GM12878 (cell line): ENCODE results near the gene WNT5B. TPM values are rescaled to one million over a fixed set of nuclear protein-coding genes. Genes with fewer than 3 reads are reported as not detected.

Source experiments
- BCL11A ChIP-seq: IDR thresholded peaks from 2 replicates; pipeline ENCODE4 v1.6.1; 2011; ENCODE audit warnings: low read depth, low read length
- CEBPB ChIP-seq, 2 experiments: fragments of 150-350 bp in 1 of 2; IDR thresholded peaks; 2 replicates each; pipeline ENCODE4 v1.6.1; 2012 to 2014; ENCODE audit warnings: low read depth in 2 of 2, low read length in 2 of 2, borderline replicate concordance in 1 of 2, inconsistent platforms in 1 of 2
- GATAD2B ChIP-seq: fragments of 450-650 bp; conservative IDR thresholded peaks from 2 replicates; pipeline ENCODE4 v1.6.1; 2017; ENCODE audit warnings: low read depth, mild to moderate bottlenecking, moderate library complexity
- RFX5 ChIP-seq: IDR thresholded peaks from 2 replicates; pipeline ENCODE4 v1.6.1; 2011; ENCODE audit warnings: low read depth, low read length, improper control_type of control experiment
- TAF1 ChIP-seq: IDR thresholded peaks from 2 replicates; pipeline ENCODE4 v1.6.1; 2011; ENCODE audit warnings: mild to moderate bottlenecking, low read depth, low read length, borderline replicate concordance
- TBL1XR1 ChIP-seq: IDR thresholded peaks from 2 replicates; pipeline ENCODE4 v1.6.1; 2012; ENCODE audit warnings: low read depth, low read length, improper control_type of control experiment
- TCF3 ChIP-seq: IDR thresholded peaks from 2 replicates; pipeline ENCODE4 v1.6.1; 2012; ENCODE audit warnings: low read depth, mild to moderate bottlenecking, low read length, borderline replicate concordance; ENCODE audit not compliant: insufficient read depth
- ZBED1 ChIP-seq: IDR thresholded peaks from 2 replicates; pipeline ENCODE4 v1.6.1; 2016; ENCODE audit warnings: borderline replicate concordance
- ZNF207 ChIP-seq: fragments of 450-650 bp; IDR thresholded peaks from 2 replicates; pipeline ENCODE4 v1.6.1; 2014; ENCODE audit warnings: antibody characterized with exemption, mild to moderate bottlenecking, borderline replicate concordance
- ZNF24 ChIP-seq: fragments of 450-650 bp; IDR thresholded peaks from 2 replicates; pipeline ENCODE4 v1.6.1; 2017; ENCODE audit warnings: antibody characterized with exemption, mild to moderate bottlenecking
- polyA plus RNA-seq, 11 experiments: library from polyadenylated mRNA; depleted of rRNA in 4 of 11; unstranded in 6 of 11; stranded (reverse) in 5 of 11; fragments of >200 nt; fragmentation: Nextera tagmentation in 4 of 11; fragmentation: Illumina TruSeq in 1 of 11; extraction: Ambion mirVana in 4 of 11; extraction: Trizol in 1 of 11; gene quantifications; 1 replicate in 1 of 11; 2 replicates in 10 of 11; pipeline versions ENCODE4 v1.2.1 to v1.2.3, GENCODE V29; 2011 to 2016; ENCODE audit warnings: inconsistent platforms in 2 of 11, missing spikeins in 2 of 11, low read depth in 1 of 11
- total RNA-seq, 4 experiments: library from RNA; depleted of rRNA in 3 of 4; stranded (reverse); fragments of >200 nt in 3 of 4; fragmentation: Illumina TruSeq in 1 of 4; extraction: Trizol in 1 of 4; gene quantifications; 2 replicates each; pipeline versions ENCODE4 v1.2.1 to v1.2.3, GENCODE V29; 2013 to 2021
- TF ChIP-seq, protein P1 (sequence below): fragments of 450-650 bp; IDR thresholded peaks from 2 replicates; pipeline ENCODE4 v1.6.1; 2017; ENCODE audit warnings: low read depth, mild to moderate bottlenecking, moderate library complexity
- TF ChIP-seq, protein P2 (sequence below): IDR thresholded peaks from 2 replicates; pipeline ENCODE4 v1.6.1; 2012; ENCODE audit warnings: mild to moderate bottlenecking, low read depth, low read length
- TF ChIP-seq, protein P3 (sequence below): IDR thresholded peaks from 2 replicates; pipeline ENCODE4 v1.6.1; 2011; ENCODE audit warnings: low read depth, low read length, improper control_type of control experiment, borderline replicate concordance
- TF ChIP-seq, protein P4 (sequence below): IDR thresholded peaks from 2 replicates; pipeline ENCODE4 v1.6.1; 2012; ENCODE audit warnings: low read depth, low read length, improper control_type of control experiment
- TF ChIP-seq, protein P5 (sequence below): fragments of 450-650 bp; IDR thresholded peaks from 2 replicates; pipeline ENCODE4 v1.6.1; 2017; ENCODE audit warnings: mild to moderate bottlenecking, low read depth, inconsistent platforms; ENCODE audit not compliant: poor library complexity, severe bottlenecking

The WNT5B gene
- total and polyA plus RNA-seq, 10 of the 15 experiments (the other 5 are each of a cell fraction or from before 2014, with no cell fraction given), result 0.45 to 18.3 (median 5.4) TPM

DNA sequence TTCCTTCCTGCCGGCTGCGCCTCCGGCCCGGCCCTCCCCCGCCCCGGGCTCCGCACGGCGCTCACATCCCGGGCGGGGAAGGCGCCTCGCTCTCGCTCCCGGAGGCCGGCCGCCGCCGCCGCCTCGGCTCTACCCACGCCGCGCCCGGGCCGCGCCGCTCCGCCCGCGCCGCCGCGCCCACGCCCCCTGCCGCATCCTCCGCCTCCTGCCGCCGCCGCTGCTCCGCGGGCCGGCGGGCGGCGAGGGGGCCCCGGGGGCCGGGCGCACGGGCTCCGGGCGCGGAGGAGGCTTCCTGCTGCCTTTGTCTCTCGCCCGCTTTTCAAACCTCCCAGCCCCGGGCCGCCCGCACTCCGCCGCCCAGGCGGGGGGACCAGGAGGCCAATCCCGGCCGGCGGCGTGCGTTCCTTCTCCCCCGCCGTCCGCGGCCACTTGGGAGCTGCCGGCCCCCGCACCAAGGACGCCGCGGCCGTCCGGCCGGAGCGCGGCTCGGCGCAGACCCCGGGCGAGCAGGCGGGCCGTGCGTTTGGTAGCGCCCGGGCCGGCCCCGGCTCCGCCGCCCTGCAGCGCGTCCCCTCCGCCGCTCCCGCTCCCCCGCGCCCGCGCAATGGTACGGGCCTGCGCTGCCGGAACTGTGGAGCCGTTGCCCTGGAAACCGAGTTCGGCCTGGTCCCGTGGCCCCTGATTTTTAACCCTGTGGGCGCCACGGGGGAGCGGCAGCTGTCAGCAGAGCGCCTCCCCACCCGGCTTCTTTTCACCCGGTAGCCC lies 34.6 kb upstream of the WNT5B start, which contains the start of gene FBXL14 (continued):
- 0 out of 2 replicates have a peak, but pooled peaks have one; percentile 13 for TF ChIP-seq TCF3
- TF ChIP-seq TBL1XR1, result no peak
- TF ChIP-seq, protein P1, sequence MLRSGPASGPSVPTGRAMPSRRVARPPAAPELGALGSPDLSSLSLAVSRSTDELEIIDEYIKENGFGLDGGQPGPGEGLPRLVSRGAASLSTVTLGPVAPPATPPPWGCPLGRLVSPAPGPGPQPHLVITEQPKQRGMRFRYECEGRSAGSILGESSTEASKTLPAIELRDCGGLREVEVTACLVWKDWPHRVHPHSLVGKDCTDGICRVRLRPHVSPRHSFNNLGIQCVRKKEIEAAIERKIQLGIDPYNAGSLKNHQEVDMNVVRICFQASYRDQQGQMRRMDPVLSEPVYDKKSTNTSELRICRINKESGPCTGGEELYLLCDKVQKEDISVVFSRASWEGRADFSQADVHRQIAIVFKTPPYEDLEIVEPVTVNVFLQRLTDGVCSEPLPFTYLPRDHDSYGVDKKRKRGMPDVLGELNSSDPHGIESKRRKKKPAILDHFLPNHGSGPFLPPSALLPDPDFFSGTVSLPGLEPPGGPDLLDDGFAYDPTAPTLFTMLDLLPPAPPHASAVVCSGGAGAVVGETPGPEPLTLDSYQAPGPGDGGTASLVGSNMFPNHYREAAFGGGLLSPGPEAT, result no peak
- peak; percentile 68 for TF ChIP-seq GATAD2B
- no peak for TF ChIP-seq CEBPB (IDR thresholded peaks at IDR 0.05; ENCODE audit: borderline replicate concordance in 1 of 2, low read depth in 2 of 2, low read length in 2 of 2)
- TF ChIP-seq RFX5, result no peak
- TF ChIP-seq, protein P2, sequence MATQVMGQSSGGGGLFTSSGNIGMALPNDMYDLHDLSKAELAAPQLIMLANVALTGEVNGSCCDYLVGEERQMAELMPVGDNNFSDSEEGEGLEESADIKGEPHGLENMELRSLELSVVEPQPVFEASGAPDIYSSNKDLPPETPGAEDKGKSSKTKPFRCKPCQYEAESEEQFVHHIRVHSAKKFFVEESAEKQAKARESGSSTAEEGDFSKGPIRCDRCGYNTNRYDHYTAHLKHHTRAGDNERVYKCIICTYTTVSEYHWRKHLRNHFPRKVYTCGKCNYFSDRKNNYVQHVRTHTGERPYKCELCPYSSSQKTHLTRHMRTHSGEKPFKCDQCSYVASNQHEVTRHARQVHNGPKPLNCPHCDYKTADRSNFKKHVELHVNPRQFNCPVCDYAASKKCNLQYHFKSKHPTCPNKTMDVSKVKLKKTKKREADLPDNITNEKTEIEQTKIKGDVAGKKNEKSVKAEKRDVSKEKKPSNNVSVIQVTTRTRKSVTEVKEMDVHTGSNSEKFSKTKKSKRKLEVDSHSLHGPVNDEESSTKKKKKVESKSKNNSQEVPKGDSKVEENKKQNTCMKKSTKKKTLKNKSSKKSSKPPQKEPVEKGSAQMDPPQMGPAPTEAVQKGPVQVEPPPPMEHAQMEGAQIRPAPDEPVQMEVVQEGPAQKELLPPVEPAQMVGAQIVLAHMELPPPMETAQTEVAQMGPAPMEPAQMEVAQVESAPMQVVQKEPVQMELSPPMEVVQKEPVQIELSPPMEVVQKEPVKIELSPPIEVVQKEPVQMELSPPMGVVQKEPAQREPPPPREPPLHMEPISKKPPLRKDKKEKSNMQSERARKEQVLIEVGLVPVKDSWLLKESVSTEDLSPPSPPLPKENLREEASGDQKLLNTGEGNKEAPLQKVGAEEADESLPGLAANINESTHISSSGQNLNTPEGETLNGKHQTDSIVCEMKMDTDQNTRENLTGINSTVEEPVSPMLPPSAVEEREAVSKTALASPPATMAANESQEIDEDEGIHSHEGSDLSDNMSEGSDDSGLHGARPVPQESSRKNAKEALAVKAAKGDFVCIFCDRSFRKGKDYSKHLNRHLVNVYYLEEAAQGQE, result no peak
- TF ChIP-seq, protein P3, sequence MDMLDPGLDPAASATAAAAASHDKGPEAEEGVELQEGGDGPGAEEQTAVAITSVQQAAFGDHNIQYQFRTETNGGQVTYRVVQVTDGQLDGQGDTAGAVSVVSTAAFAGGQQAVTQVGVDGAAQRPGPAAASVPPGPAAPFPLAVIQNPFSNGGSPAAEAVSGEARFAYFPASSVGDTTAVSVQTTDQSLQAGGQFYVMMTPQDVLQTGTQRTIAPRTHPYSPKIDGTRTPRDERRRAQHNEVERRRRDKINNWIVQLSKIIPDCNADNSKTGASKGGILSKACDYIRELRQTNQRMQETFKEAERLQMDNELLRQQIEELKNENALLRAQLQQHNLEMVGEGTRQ, result peak; percentile 46
- TF ChIP-seq TAF1, result 0 out of 2 replicates have a peak, but pooled peaks have one; percentile 22
- TF ChIP-seq ZNF207, result no peak
- TF ChIP-seq ZNF24, result no peak
- TF ChIP-seq, protein P4, sequence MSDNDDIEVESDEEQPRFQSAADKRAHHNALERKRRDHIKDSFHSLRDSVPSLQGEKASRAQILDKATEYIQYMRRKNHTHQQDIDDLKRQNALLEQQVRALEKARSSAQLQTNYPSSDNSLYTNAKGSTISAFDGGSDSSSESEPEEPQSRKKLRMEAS, result no peak
- no peak for TF ChIP-seq ZBED1
- TF ChIP-seq, protein P5, sequence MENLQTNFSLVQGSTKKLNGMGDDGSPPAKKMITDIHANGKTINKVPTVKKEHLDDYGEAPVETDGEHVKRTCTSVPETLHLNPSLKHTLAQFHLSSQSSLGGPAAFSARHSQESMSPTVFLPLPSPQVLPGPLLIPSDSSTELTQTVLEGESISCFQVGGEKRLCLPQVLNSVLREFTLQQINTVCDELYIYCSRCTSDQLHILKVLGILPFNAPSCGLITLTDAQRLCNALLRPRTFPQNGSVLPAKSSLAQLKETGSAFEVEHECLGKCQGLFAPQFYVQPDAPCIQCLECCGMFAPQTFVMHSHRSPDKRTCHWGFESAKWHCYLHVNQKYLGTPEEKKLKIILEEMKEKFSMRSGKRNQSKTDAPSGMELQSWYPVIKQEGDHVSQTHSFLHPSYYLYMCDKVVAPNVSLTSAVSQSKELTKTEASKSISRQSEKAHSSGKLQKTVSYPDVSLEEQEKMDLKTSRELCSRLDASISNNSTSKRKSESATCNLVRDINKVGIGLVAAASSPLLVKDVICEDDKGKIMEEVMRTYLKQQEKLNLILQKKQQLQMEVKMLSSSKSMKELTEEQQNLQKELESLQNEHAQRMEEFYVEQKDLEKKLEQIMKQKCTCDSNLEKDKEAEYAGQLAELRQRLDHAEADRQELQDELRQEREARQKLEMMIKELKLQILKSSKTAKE, result no peak
- no peak for TF ChIP-seq BCL11A
